PC-9 (cell line): ENCODE measurements around the gene CACNA1B. TPM values are rescaled to one million over a fixed set of nuclear protein-coding genes. Genes with fewer than 3 reads are reported as not detected.

Experiments used
- BruUV-seq: library from RNA; stranded (reverse); fragments of 400-500 nt; replicated peaks from 2 replicates; lab custom pipeline; 2021; lab: Mats Ljungman, UMichigan
- CTCF ChIA-PET: fragments of 300-600 bp; sonication (Branson Sonifier 250); formaldehyde crosslinking; loops from one replicate; lab custom pipeline; 2022; ENCODE audit warnings: antibody characterized with exemption; lab: Charles Lee
- POLR2A ChIA-PET: fragments of 300-600 bp; sonication (Branson Sonifier 250); formaldehyde crosslinking; loops from one replicate; lab custom pipeline; 2022; ENCODE audit warnings: antibody characterized with exemption; ENCODE audit not compliant: unreplicated experiment; lab: Charles Lee
- DNase-seq, 2 experiments: peaks; one replicate each; pipeline versions ENCODE4 v3.0.0 to v3.0.0-alpha.2; 2015 to 2022; ENCODE audit warnings: mixed read lengths in 1 of 2
- H2AFZ ChIP-seq: fragments of 200-600 bp; sonication (generic); 2 replicates; pipeline ENCODE4 v1.8.1; 2017; ENCODE audit warnings: antibody characterized with exemption
- H3F3A ChIP-seq: fragments of 200-600 bp; sonication (generic); 2 replicates; pipeline ENCODE4 v1.8.1; 2017; ENCODE audit warnings: antibody characterized with exemption, mild to moderate bottlenecking, low read depth; ENCODE audit not compliant: insufficient read depth
- H3K27ac ChIP-seq: fragments of 200-600 bp; sonication (generic); 2 replicates; pipeline ENCODE4 v1.6.1; 2016; ENCODE audit warnings: mixed run types
- H3K27me3 ChIP-seq: fragments of 200-600 bp; sonication (generic); 2 replicates; pipeline ENCODE4 v1.6.1; 2016; ENCODE audit warnings: low read depth, mixed run types; ENCODE audit not compliant: insufficient read depth
- H3K36me3 ChIP-seq: fragments of 200-600 bp; sonication (generic); 2 replicates; pipeline ENCODE4 v1.6.1; 2016; ENCODE audit warnings: low read depth, mixed run types
- H3K4me1 ChIP-seq: fragments of 200-600 bp; sonication (generic); replicated peaks from 2 replicates; pipeline ENCODE4 v1.6.1; 2016; ENCODE audit warnings: mixed run types; ENCODE audit not compliant: insufficient read depth
- H3K4me2 ChIP-seq: fragments of 200-600 bp; sonication (generic); 2 replicates; pipeline ENCODE4 v1.6.1; 2017; ENCODE audit warnings: mixed run types
- H3K4me3 ChIP-seq: fragments of 200-600 bp; sonication (generic); 2 replicates; pipeline ENCODE4 v1.6.1; 2016; ENCODE audit warnings: mixed run types
- H3K79me2 ChIP-seq: fragments of 200-600 bp; sonication (generic); 2 replicates; pipeline ENCODE4 v1.6.1; 2017; ENCODE audit warnings: low read depth, mixed run types
- H3K9me2 ChIP-seq: fragments of 200-600 bp; sonication (generic); 2 replicates; pipeline ENCODE4 v1.8.1; 2017; ENCODE audit warnings: mild to moderate bottlenecking; ENCODE audit not compliant: insufficient read depth
- H3K9me3 ChIP-seq: fragments of 200-600 bp; sonication (generic); 2 replicates; pipeline ENCODE4 v1.8.1; 2016; ENCODE audit warnings: low read depth; ENCODE audit not compliant: insufficient read depth
- H4K20me1 ChIP-seq: fragments of 200-600 bp; sonication (generic); 2 replicates; pipeline ENCODE4 v1.8.1; 2017; ENCODE audit not compliant: insufficient read depth
- EZH2 ChIP-seq: fragments of 200-600 bp; sonication (generic); IDR thresholded peaks from 2 replicates; pipeline ENCODE4 v1.8.0; 2017; ENCODE audit warnings: antibody characterized with exemption, low read depth
- intact Hi-C: fragments of 100-400 bp; cut with micrococcal nuclease; formaldehyde crosslinking; loops from one replicate; pipeline ENCODE4 v1.10.0; 2022; ENCODE audit not compliant: unreplicated experiment
- total RNA-seq: library from RNA; stranded (reverse); gene quantifications from 2 replicates; pipeline ENCODE4 v1.2.3, GENCODE V29; 2021
- TF ChIP-seq, protein P1 (sequence below): fragments of 200-600 bp; sonication (generic); conservative IDR thresholded peaks from 2 replicates; pipeline ENCODE4 v1.6.1; 2017; ENCODE audit warnings: mixed run types, antibody characterized with exemption, mild to moderate bottlenecking, moderate library complexity

The CACNA1B gene
- total RNA-seq, 1 experiment from 2014 or later: not detected

DNA sequence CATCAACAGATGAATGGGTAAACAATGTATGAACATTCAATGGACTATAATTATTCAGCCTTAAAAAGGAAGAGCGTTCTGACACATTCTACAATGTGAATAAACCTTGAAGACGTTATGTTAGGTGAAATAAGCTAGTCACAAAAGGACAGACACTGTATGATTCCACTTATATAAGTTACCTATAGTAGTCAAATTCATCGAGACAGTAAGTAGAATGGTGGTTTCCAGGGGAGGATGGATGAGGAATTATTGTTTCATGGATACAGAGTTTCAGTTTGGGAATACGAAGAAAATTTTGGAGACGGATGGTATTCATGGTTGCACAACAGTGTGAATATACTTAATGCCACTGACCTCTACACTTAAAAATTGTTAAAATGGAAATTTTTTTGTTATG, 216.4 kb downstream of the CACNA1B start:
- DNase-seq: no peak
- no peak overlapping the region for H2AFZ ChIP-seq
- no TSS peak for BruUV-seq
- no peak overlapping the region for H3K27ac ChIP-seq
- intact Hi-C loops: no loop called here
- no peaks in the 10 kb centered on the region for H3K4me1 ChIP-seq
- CTCF ChIA-PET: no interaction called here
- peaks cover 23% of the 10 kb centered on the region; the same call in 1 of the 2 replicates for H3K27me3 ChIP-seq
- no peak overlapping the region for H3K4me3 ChIP-seq
- H4K20me1 ChIP-seq: no peaks in the 10 kb centered on the region
- no peaks in the 10 kb centered on the region for H3K9me2 ChIP-seq
- no peaks in the 10 kb centered on the region for H3K36me3 ChIP-seq
- H3K9me3 ChIP-seq: no peaks in the 10 kb centered on the region
- POLR2A ChIA-PET: no interaction called here
- no peak overlapping the region for H3K4me2 ChIP-seq
- no peaks in the 10 kb centered on the region for H3K79me2 ChIP-seq
- TF ChIP-seq, protein P1, sequence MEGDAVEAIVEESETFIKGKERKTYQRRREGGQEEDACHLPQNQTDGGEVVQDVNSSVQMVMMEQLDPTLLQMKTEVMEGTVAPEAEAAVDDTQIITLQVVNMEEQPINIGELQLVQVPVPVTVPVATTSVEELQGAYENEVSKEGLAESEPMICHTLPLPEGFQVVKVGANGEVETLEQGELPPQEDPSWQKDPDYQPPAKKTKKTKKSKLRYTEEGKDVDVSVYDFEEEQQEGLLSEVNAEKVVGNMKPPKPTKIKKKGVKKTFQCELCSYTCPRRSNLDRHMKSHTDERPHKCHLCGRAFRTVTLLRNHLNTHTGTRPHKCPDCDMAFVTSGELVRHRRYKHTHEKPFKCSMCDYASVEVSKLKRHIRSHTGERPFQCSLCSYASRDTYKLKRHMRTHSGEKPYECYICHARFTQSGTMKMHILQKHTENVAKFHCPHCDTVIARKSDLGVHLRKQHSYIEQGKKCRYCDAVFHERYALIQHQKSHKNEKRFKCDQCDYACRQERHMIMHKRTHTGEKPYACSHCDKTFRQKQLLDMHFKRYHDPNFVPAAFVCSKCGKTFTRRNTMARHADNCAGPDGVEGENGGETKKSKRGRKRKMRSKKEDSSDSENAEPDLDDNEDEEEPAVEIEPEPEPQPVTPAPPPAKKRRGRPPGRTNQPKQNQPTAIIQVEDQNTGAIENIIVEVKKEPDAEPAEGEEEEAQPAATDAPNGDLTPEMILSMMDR: no peak
- no peak for TF ChIP-seq EZH2
- H3F3A ChIP-seq: no peaks in the 10 kb centered on the region

GRCh38 chr9:138095813-138096518, 218.4 kb downstream of the CACNA1B start:
- TF ChIP-seq, protein P1: no peak
- no peak for TF ChIP-seq EZH2
- no peaks in the 10 kb centered on the region for H3K9me3 ChIP-seq
- no peaks in the 10 kb centered on the region for H3F3A ChIP-seq
- no peak overlapping the region for H3K4me3 ChIP-seq
- no TSS peak for BruUV-seq
- ChIA-PET CTCF (no interaction called here), POLR2A (no interaction called here)
- no peaks in the 10 kb centered on the region for H3K79me2 ChIP-seq
- H3K27ac ChIP-seq: no peak overlapping the region
- no peaks in the 10 kb centered on the region for H3K36me3 ChIP-seq
- H2AFZ ChIP-seq: no peak overlapping the region
- no peak overlapping the region for H3K4me2 ChIP-seq
- peaks cover 14% of the 10 kb centered on the region; the same call in 1 of the 2 replicates for H3K27me3 ChIP-seq
- H4K20me1 ChIP-seq: no peaks in the 10 kb centered on the region
- no peak for DNase-seq
- intact Hi-C loops: no loop called here
- no peaks in the 10 kb centered on the region for H3K4me1 ChIP-seq
- H3K9me2 ChIP-seq: no peaks in the 10 kb centered on the region

- Histone ChIP-seq H3F3A (no peaks in the 10 kb centered on the region), H3K4me2 (no peak overlapping the region), H3K9me3 (no peaks in the 10 kb centered on the region), H3K79me2 (no peaks in the 10 kb centered on the region), H3K36me3 (no peaks in the 10 kb centered on the region), H3K4me1 (no peaks in the 10 kb centered on the region), H2AFZ (no peak overlapping the region), H3K27me3 (peaks cover 19% of the 10 kb centered on the region), H4K20me1 (no peaks in the 10 kb centered on the region), H3K4me3 (no peak overlapping the region), H3K27ac (no peak overlapping the region), H3K9me2 (no peaks in the 10 kb centered on the region)
- ChIA-PET POLR2A (no interaction called here), CTCF (no interaction called here)
- DNase-seq: no peak
- no TSS peak for BruUV-seq
- no peak for TF ChIP-seq EZH2
- TF ChIP-seq, protein P1: no peak
- intact Hi-C loops: no loop called here
Observed at GRCh38 chr9:138096519-138096845, 218.9 kb downstream of the CACNA1B start.
